Rectal smooth muscle tissue (tissue), 1 donor: ENCODE data around the gene SEC16B.
"Not testable (repeated sequence)": the region's sequence is repeated elsewhere in the genome, so short reads cannot be mapped to it uniquely, and the experiment has no call there.

Source experiments
- H3K27ac ChIP-seq: one replicate; pipeline ENCODE4 v1.7.0; 2013; ENCODE audit warnings: low read depth, low read length, inconsistent platforms
- H3K27me3 ChIP-seq: one replicate; pipeline ENCODE4 v1.7.0; 2013; ENCODE audit warnings: low read length; ENCODE audit not compliant: control insufficient read depth, insufficient read depth
- H3K36me3 ChIP-seq: one replicate; pipeline ENCODE4 v1.7.0; 2013; ENCODE audit warnings: low read length; ENCODE audit not compliant: control insufficient read depth, insufficient read depth
- H3K4me1 ChIP-seq: one replicate; pipeline ENCODE4 v1.7.0; 2013; ENCODE audit warnings: low read length; ENCODE audit not compliant: control insufficient read depth, insufficient read depth
- H3K4me3 ChIP-seq: one replicate; pipeline ENCODE4 v1.7.0; 2013; ENCODE audit warnings: low read length
- H3K9ac ChIP-seq: one replicate; pipeline ENCODE4 v1.7.0; 2013; ENCODE audit warnings: low read length

SEC16B gene

GRCh38 chr1:177995369-177995768, 25.5 kb upstream of the SEC16B start:
- Histone ChIP-seq H3K36me3 (no peaks in the 10 kb centered on the region), H3K9ac (no peak overlapping the region), H3K4me1 (no peaks in the 10 kb centered on the region), H3K27me3 (no peaks in the 10 kb centered on the region), H3K27ac (no peak overlapping the region), H3K4me3 (no peak overlapping the region)

GRCh38 chr1:177986281-177986680, 16.4 kb upstream of the SEC16B start:
- not testable (repeated sequence) for H3K27me3 ChIP-seq, H3K4me3 ChIP-seq, H3K27ac ChIP-seq, H3K4me1 ChIP-seq, H3K9ac ChIP-seq, H3K36me3 ChIP-seq

DNA sequence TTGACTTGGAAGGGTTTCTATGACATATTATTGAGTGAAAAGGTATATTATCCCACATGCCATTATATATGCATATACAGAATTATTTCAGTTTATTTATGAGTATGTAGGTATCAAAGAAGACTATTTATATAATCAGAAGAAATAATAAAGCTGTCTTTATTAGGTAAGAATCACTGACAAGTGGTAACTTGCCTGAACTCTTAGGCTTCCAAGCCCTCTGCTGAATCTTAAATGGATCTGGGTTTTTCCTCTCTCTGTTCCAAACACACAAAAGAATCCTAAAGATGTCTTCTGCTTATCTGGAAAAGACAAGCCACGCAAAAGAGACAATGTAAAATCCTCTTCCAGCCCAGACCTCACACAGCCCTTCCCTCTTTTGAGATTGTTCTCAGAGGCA, 14.9 kb upstream of the SEC16B start:
- Histone ChIP-seq H3K4me1 (peaks cover 5% of the 10 kb centered on the region), H3K27me3 (no peaks in the 10 kb centered on the region), H3K36me3 (no peaks in the 10 kb centered on the region), H3K4me3 (no peak overlapping the region), H3K27ac (no peak overlapping the region), H3K9ac (no peak overlapping the region)

DNA sequence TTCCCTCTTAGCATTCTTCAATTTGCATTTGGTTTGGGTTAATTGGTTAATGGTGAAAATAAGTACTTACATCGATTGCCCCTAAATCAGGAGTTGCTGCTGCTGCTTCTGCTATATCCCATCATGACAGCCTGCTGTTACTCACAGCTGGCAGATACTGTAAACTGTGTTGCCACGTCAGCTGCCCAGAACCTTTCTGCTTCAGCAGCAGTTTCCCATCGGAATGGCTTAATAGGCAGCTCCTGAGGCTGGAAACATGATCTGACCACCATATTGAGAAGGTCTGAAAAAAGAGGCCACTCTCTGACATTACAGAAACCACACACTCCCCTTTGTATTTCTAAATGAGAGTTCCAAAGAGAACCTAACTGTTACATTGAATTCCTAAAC, 14.3 kb upstream of the SEC16B start:
- no peaks in the 10 kb centered on the region for H3K27me3 ChIP-seq
- H3K4me3 ChIP-seq: peak overlapping the region; percentile 21
- H3K9ac ChIP-seq: no peak overlapping the region
- H3K36me3 ChIP-seq: no peaks in the 10 kb centered on the region
- no peak overlapping the region for H3K27ac ChIP-seq
- H3K4me1 ChIP-seq: peaks cover 5% of the 10 kb centered on the region

GRCh38 chr1:177983482-177984135, 13.8 kb upstream of the SEC16B start:
- H3K4me3 ChIP-seq: peak overlapping the region; percentile 21
- no peaks in the 10 kb centered on the region for H3K27me3 ChIP-seq
- H3K9ac ChIP-seq: no peak overlapping the region
- H3K36me3 ChIP-seq: no peaks in the 10 kb centered on the region
- H3K27ac ChIP-seq: no peak overlapping the region
- H3K4me1 ChIP-seq: peaks cover 5% of the 10 kb centered on the region

DNA sequence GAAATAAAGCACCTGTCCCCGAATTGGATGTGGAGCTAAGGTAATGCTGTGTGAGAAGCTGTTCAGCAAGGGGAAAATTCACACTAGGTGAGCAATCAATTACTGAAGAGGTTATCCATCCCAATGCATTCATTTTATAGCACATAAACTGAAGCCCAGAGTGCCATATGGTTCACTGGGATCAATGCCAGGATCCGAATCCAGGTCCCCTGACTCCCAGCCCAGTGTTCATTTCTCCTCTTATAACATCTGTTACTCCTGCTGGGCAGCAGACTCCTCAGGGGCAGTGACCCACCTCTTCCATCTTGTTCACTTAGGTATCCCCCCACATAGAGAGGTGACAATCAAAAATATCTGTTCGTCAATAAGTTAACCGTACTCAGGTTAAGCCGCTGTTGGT, 13.2 kb upstream of the SEC16B start:
- no peaks in the 10 kb centered on the region for H3K36me3 ChIP-seq
- no peaks in the 10 kb centered on the region for H3K27me3 ChIP-seq
- H3K4me1 ChIP-seq: peaks cover 5% of the 10 kb centered on the region
- H3K27ac ChIP-seq: no peak overlapping the region
- no peak overlapping the region for H3K9ac ChIP-seq
- no peak overlapping the region for H3K4me3 ChIP-seq

DNA sequence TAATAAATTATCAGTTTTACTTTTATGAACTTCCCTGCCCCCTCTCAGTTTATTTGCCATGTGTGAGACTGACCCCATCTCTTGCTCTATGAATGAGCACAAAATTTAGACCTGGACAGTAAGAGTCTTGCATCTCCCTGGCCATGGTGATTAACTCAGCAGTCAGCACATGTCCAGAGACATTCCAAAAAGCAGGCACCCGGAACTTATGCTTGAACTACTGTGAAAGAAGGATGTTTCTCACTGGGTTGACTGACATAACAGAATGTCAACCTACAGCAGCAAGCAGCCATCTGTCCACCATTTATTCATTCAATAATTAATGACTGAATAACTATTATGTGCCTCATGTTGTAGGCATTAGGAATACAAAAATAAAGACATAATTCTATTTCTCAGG, 11.3 kb upstream of the SEC16B start:
- H3K9ac ChIP-seq: no peak overlapping the region
- H3K36me3 ChIP-seq: no peaks in the 10 kb centered on the region
- no peaks in the 10 kb centered on the region for H3K27me3 ChIP-seq
- H3K27ac ChIP-seq: no peak overlapping the region
- no peak overlapping the region for H3K4me3 ChIP-seq
- peaks cover 5% of the 10 kb centered on the region for H3K4me1 ChIP-seq

DNA sequence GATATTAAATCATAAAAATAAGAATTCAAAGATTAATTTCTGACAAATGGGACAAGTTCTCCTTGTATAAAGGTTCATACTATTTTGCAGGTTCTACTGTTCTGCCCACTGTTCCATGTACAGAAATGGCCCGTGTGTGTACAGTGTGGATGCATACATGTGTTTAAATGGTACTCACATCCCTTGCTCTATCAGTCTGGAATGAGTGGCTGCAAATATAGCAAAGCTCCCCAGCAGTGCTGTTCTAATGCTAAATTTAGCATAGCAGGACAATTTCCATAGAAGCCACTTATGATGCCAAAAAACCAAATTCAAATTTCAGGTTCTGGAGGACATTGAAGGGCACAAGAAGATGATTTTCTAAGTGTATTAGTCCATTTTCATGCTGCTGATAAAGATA, 9.4 kb upstream of the SEC16B start:
- Histone ChIP-seq H3K4me1 (peaks cover 5% of the 10 kb centered on the region), H3K4me3 (no peak overlapping the region), H3K27ac (no peak overlapping the region), H3K36me3 (peaks cover 2% of the 10 kb centered on the region), H3K27me3 (no peaks in the 10 kb centered on the region), H3K9ac (no peak overlapping the region)

DNA sequence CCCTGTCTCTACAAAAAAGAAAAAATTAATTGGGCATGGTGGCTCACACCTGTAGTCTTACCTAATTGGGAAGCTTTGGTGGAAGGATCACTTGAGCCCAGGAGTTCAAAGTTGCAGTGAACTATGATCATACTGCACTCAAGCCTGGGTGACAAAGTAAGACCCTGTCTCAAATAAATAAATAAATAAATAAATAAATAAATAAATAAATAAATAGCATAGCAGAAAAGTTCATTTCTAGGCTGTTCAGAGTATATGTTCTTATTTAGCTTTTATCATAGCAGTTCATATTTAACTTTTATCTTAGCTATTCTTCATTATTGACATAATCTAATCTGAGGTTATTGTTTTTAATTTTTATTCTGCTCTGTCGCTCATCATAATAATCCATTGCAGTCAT, 8.7 kb upstream of the SEC16B start:
- no peak overlapping the region for H3K4me3 ChIP-seq
- H3K27me3 ChIP-seq: no peaks in the 10 kb centered on the region
- H3K36me3 ChIP-seq: peaks cover 2% of the 10 kb centered on the region
- H3K27ac ChIP-seq: no peak overlapping the region
- peaks cover 5% of the 10 kb centered on the region for H3K4me1 ChIP-seq
- H3K9ac ChIP-seq: no peak overlapping the region

DNA sequence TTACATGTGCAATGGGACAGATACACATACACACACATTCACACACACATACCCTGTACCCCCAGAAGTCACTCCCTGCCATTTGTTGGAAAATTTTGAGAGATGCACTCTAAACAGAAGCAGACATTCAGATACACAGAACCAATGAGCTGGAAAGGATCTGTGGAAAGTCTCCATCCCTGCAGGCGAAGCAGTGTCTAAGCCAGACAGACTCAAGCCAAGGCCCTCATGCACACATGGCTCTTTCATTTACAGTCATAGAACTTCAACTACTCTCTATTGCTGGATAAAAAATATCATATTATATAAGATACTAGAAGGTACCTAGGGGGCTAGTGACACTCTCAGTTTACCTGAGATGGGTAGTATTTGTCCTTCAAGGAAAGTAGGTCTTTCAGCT, 7.3 kb upstream of the SEC16B start:
- Histone ChIP-seq H3K4me3 (no peak overlapping the region), H3K4me1 (no peaks in the 10 kb centered on the region), H3K27me3 (no peaks in the 10 kb centered on the region), H3K27ac (no peak overlapping the region), H3K9ac (no peak overlapping the region), H3K36me3 (peaks cover 2% of the 10 kb centered on the region)

DNA sequence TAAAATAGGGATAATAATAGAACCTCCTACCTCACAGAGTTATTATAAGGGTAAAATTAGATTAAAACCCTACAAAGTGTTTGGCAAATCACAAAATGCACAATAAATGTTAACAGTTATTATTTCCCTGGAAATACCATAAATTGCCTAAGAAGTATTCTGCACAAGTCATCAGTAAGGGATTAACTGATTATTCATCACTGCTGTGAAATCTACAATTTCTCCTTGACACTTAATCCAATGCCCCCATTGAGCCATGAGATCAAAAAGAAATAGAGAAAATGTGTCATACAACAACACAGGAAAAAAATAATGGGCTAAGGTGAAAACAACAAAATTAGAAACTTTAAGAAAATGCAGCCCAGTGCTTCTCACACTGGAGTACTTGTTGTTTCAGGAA, 6.7 kb upstream of the SEC16B start:
- Histone ChIP-seq H3K27ac (no peak overlapping the region), H3K4me3 (no peak overlapping the region), H3K9ac (no peak overlapping the region), H3K36me3 (peaks cover 2% of the 10 kb centered on the region), H3K27me3 (no peaks in the 10 kb centered on the region), H3K4me1 (no peaks in the 10 kb centered on the region)

GRCh38 chr1:177975588-177976495, 6.0 kb upstream of the SEC16B start:
- Histone ChIP-seq H3K9ac (no peak overlapping the region), H3K27me3 (no peaks in the 10 kb centered on the region), H3K36me3 (peaks cover 2% of the 10 kb centered on the region), H3K4me1 (no peaks in the 10 kb centered on the region), H3K27ac (no peak overlapping the region), H3K4me3 (no peak overlapping the region)

DNA sequence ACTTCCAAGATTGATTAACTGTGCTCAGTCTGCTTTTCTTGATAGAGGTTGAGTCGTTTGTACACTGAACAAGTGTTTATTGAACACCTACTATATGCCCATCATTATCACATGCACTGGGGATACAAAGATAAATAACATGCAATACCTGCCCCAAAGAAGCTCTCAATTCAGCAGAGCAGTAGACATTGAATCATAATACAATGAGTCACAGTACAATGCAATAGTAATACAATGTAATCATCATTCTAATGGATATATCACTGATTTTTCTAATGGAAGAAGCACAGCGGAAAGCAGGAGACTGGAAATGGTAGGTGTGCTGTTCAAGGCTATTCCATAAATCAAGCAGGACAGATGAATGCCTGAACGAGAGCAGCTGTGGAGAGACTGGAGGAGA, 3.7 kb upstream of the SEC16B start:
- Histone ChIP-seq H3K27ac (no peak overlapping the region), H3K9ac (no peak overlapping the region), H3K27me3 (no peaks in the 10 kb centered on the region), H3K4me1 (no peaks in the 10 kb centered on the region), H3K36me3 (peaks cover 2% of the 10 kb centered on the region), H3K4me3 (no peak overlapping the region)
